GM12878 (cell line): ENCODE data around the gene SPATA24. TPM values are rescaled to one million over a fixed set of nuclear protein-coding genes. Genes with fewer than 3 reads are reported as not detected.

ENCODE experiments used
- ATAC-seq: fragments of 200-7000 bp; cut with Tn5 transposase; 3 replicates; pipeline ENCODE4 v1.9.1; 2020; ENCODE audit warnings: mild to moderate bottlenecking, moderate library complexity
- BruUV-seq: library from RNA; stranded (reverse); fragments of 400-500 nt; replicated peaks from 2 replicates; lab custom pipeline; 2021; lab: Mats Ljungman, UMichigan
- CTCF ChIA-PET: fragments of 300-600 bp; sonication (Branson Sonifier 250); formaldehyde crosslinking; extraction: SDS; loops from one replicate; lab custom pipeline; 2021; ENCODE audit warnings: inconsistent platforms; lab: Yijun Ruan, JAX
- POLR2A ChIA-PET: fragments of 350-600 bp; formaldehyde crosslinking; extraction: SDS; loops from one replicate; lab custom pipeline; 2021; ENCODE audit warnings: inconsistent platforms; lab: Charles Lee
- RAD21 ChIA-PET: fragments of 300-600 bp; sonication (Branson Sonifier 250); formaldehyde crosslinking; loops from one replicate; lab custom pipeline; 2023; ENCODE audit warnings: antibody characterized with exemption; ENCODE audit not compliant: unreplicated experiment; lab: Charles Lee
- SMC1A ChIA-PET: fragments of 300-600 bp; sonication (Branson Sonifier 250); formaldehyde crosslinking; loops from one replicate; lab custom pipeline; 2023; ENCODE audit not compliant: unreplicated experiment, uncharacterized antibody; lab: Charles Lee
- DNase-seq: peaks from one replicate; pipeline ENCODE4 v3.0.0-alpha.2; 2011; ENCODE audit warnings: low read depth, low spot score
- FAIRE-seq: peaks from 3 replicates; lab custom pipeline; 2011; peaks lifted over from hg19 to GRCh38; lab: Jason Lieb, UNC
- H2AFZ ChIP-seq: 2 replicates; pipeline ENCODE4 v1.6.0; 2011; ENCODE audit warnings: low read depth, low read length, control low read depth; ENCODE audit not compliant: control insufficient read depth
- H3K27ac ChIP-seq: 2 replicates; pipeline ENCODE4 v1.5.1; 2011; ENCODE audit warnings: control low read depth; ENCODE audit not compliant: control insufficient read depth, insufficient read depth
- H3K27me3 ChIP-seq, 2 experiments: replicated peaks in 1 of 2; 2 replicates each; pipeline versions ENCODE4 v1.6.0 to v1.6.1; 2011; ENCODE audit warnings: low read length in 1 of 2; ENCODE audit not compliant: control insufficient read depth in 2 of 2, insufficient read depth in 2 of 2
- H3K36me3 ChIP-seq, 2 experiments: 2 replicates each; pipeline ENCODE4 v1.5.1; 2011; ENCODE audit warnings: low read length in 1 of 2; ENCODE audit not compliant: control insufficient read depth in 2 of 2, insufficient read depth in 2 of 2
- H3K4me1 ChIP-seq: 2 replicates; pipeline ENCODE4 v1.6.1; 2011; ENCODE audit warnings: mild to moderate bottlenecking, low read length, moderate library complexity, mixed read lengths; ENCODE audit not compliant: control insufficient read depth, insufficient read depth
- H3K4me2 ChIP-seq: 2 replicates; pipeline ENCODE4 v1.6.0; 2011; ENCODE audit warnings: control low read depth; ENCODE audit not compliant: control insufficient read depth, insufficient read depth
- H3K4me3 ChIP-seq: fragments of 200-600 bp; sonication (generic); 2 replicates; pipeline ENCODE4 v1.5.1; 2016
- H3K79me2 ChIP-seq: 2 replicates; pipeline ENCODE4 v1.6.0; 2011; ENCODE audit warnings: low read length; ENCODE audit not compliant: control insufficient read depth, insufficient read depth
- H3K9ac ChIP-seq: 2 replicates; pipeline ENCODE4 v1.8.0; 2011; ENCODE audit warnings: low read length, control low read depth, mixed read lengths; ENCODE audit not compliant: control insufficient read depth, insufficient read depth
- H3K9me3 ChIP-seq: replicated peaks from 3 replicates; pipeline ENCODE4 v1.5.1; 2011; ENCODE audit warnings: mild to moderate bottlenecking, low read length; ENCODE audit not compliant: control insufficient read depth, insufficient read depth
- H4K20me1 ChIP-seq: 2 replicates; pipeline ENCODE4 v1.6.0; 2011; ENCODE audit not compliant: control insufficient read depth, insufficient read depth
- BRCA1 ChIP-seq: IDR thresholded peaks from 2 replicates; pipeline ENCODE4 v1.6.1; 2011; ENCODE audit warnings: low read depth, low read length, improper control_type of control experiment
- E2F4 ChIP-seq: IDR thresholded peaks from 2 replicates; pipeline ENCODE4 v1.6.1; 2012; ENCODE audit warnings: low read depth, low read length, improper control_type of control experiment
- GABPA ChIP-seq: IDR thresholded peaks from 2 replicates; pipeline ENCODE4 v1.6.1; 2014; ENCODE audit warnings: antibody characterized with exemption, low read depth, mild to moderate bottlenecking, inconsistent platforms
- HCFC1 ChIP-seq: fragments of 150-350 bp; IDR thresholded peaks from 2 replicates; pipeline ENCODE4 v1.6.1; 2014; ENCODE audit warnings: low read length
- HDGF ChIP-seq: fragments of 450-650 bp; IDR thresholded peaks from 2 replicates; pipeline ENCODE4 v1.6.1; 2016; ENCODE audit warnings: antibody characterized with exemption
- MTA3 ChIP-seq: IDR thresholded peaks from 2 replicates; pipeline ENCODE4 v1.6.1; 2012; ENCODE audit warnings: low read length, inconsistent platforms, borderline replicate concordance
- MXI1 ChIP-seq: fragments of 150-350 bp; IDR thresholded peaks from 2 replicates; pipeline ENCODE4 v1.6.1; 2011; ENCODE audit warnings: low read depth, mild to moderate bottlenecking, inconsistent platforms, low read length, improper control_type of control experiment
- RELB ChIP-seq: fragments of 450-650 bp; IDR thresholded peaks from 2 replicates; pipeline ENCODE4 v1.6.1; 2017; ENCODE audit warnings: low read depth, mild to moderate bottlenecking, moderate library complexity
- SIX5 ChIP-seq: IDR thresholded peaks from 2 replicates; pipeline ENCODE4 v1.6.1; 2011; ENCODE audit warnings: mild to moderate bottlenecking, low read depth, low read length, moderate library complexity; ENCODE audit not compliant: severe bottlenecking
- YY1 ChIP-seq: IDR thresholded peaks from 2 replicates; pipeline ENCODE4 v1.6.1; 2011; ENCODE audit warnings: low read depth, mild to moderate bottlenecking, low read length
- ZNF217 ChIP-seq: fragments of 450-650 bp; IDR thresholded peaks from 2 replicates; pipeline ENCODE4 v1.6.1; 2017; ENCODE audit warnings: antibody characterized with exemption, mild to moderate bottlenecking
- ZNF384 ChIP-seq: IDR thresholded peaks from 2 replicates; pipeline ENCODE4 v1.6.1; 2012; ENCODE audit warnings: low read depth, mild to moderate bottlenecking, low read length, improper control_type of control experiment, borderline replicate concordance
- WGBS: methylation state at CpG from one replicate; pipeline ENCODE4 v1.1.6; 2016; ENCODE audit warnings: low lambda C conversion rate; ENCODE audit not compliant: insufficient replicate concordance, insufficient coverage; ENCODE audit errors: missing lambda C conversion rate; 5-methylcytosine and 5-hydroxymethylcytosine counted together
- in situ Hi-C: fragments of 300-500 bp; cut with MboI; formaldehyde crosslinking; loops from 9 replicates; pipeline ENCODE4 v1.14.3; 2018; ENCODE audit warnings: mixed read lengths
- intact Hi-C: fragments of 100-400 bp; cut with micrococcal nuclease; formaldehyde crosslinking; loops from one replicate; pipeline ENCODE4 v1.14.2; 2022; ENCODE audit not compliant: unreplicated experiment
- polyA plus RNA-seq, 11 experiments: library from polyadenylated mRNA; depleted of rRNA in 4 of 11; unstranded in 6 of 11; stranded (reverse) in 5 of 11; fragments of >200 nt; fragmentation: Nextera tagmentation in 4 of 11; fragmentation: Illumina TruSeq in 1 of 11; extraction: Ambion mirVana in 4 of 11; extraction: Trizol in 1 of 11; gene quantifications; 1 replicate in 1 of 11; 2 replicates in 10 of 11; pipeline versions ENCODE4 v1.2.1 to v1.2.3, GENCODE V29; 2011 to 2016; ENCODE audit warnings: inconsistent platforms in 2 of 11, missing spikeins in 2 of 11, low read depth in 1 of 11
- total RNA-seq, 4 experiments: library from RNA; depleted of rRNA in 3 of 4; stranded (reverse); fragments of >200 nt in 3 of 4; fragmentation: Illumina TruSeq in 1 of 4; extraction: Trizol in 1 of 4; gene quantifications; 2 replicates each; pipeline versions ENCODE4 v1.2.1 to v1.2.3, GENCODE V29; 2013 to 2021

SPATA24 gene
- total and polyA plus RNA-seq, 10 of the 15 experiments (the other 5 are each of a cell fraction or from before 2014, with no cell fraction given): 4.1 to 9.8 (median 7.3) TPM

- intact Hi-C loops: no loop called here
- BruUV-seq: no TSS peak
- FAIRE-seq: no peak
Measured at GRCh38 chr5:139431706-139432105, 27.8 kb upstream of the SPATA24 start.

GRCh38 chr5:139430015-139430414, 26.1 kb upstream of the SPATA24 start:
- no TSS peak for BruUV-seq
- Histone ChIP-seq H4K20me1 (no peaks in the 10 kb centered on the region), H3K4me2 (no peak overlapping the region), H3K9ac (no peak overlapping the region), H3K9me3 (no peaks in the 10 kb centered on the region), H3K4me1 (no peaks in the 10 kb centered on the region), H3K79me2 (no peaks in the 10 kb centered on the region), H3K27ac (no peak overlapping the region), H3K27me3 (no peaks in the 10 kb centered on the region), H3K4me3 (no peak overlapping the region), H3K36me3 (no peaks in the 10 kb centered on the region; a peak in 1 of 4 replicates), H2AFZ (no peak overlapping the region)
- ATAC-seq: no peak
- 64% methylated on average over 2 of the region's 2 CpGs for WGBS
- in situ Hi-C loops (no loop called here), intact Hi-C loops (no loop called here)
- ChIA-PET SMC1A (interaction anchor here (0.6 to 2.6 kb wide), 9 partner anchors 7 to 143 kb away, joined by 3 to 17 read pairs (median 3); partner anchors contain the start of gene DNAJC18), POLR2A (interaction anchor here (0.6 to 0.9 kb wide), 2 partner anchors 12 to 350 kb away, joined by 3 to 4 read pairs; no protein-coding TSS in a partner anchor), CTCF (interaction anchor here (1.1 to 1.6 kb wide), 7 partner anchors 9 to 87 kb away, joined by 3 to 7 read pairs (median 4); partner anchors contain the start of gene SPATA24), RAD21 (interaction anchor here (1.6 kb wide), 1 partner anchor 82 kb away, joined by 6 read pairs; no protein-coding TSS in a partner anchor)
- no peak for DNase-seq
- FAIRE-seq: no peak
- TF ChIP-seq ZNF217 (no peak), E2F4 (no peak), MTA3 (no peak), ZNF384 (no peak), SIX5 (no peak), BRCA1 (no peak), HDGF (no peak), MXI1 (no peak), HCFC1 (no peak), RELB (no peak), YY1 (no peak)
- TF ChIP-seq, all 136 proteins: peak for 0

More at GRCh38 chr5:139431706-139432105, 27.8 kb upstream of the SPATA24 start:
- CTCF ChIA-PET: interaction anchor here (1.0 to 7.9 kb wide), 5 partner anchors 9 to 81 kb away, joined by 3 to 83 read pairs (median 4); no protein-coding TSS in a partner anchor
- H2AFZ ChIP-seq: no peak overlapping the region
- no peak overlapping the region for H3K27ac ChIP-seq
- no peaks in the 10 kb centered on the region for H3K9me3 ChIP-seq
- ATAC-seq (no peak), DNase-seq (no peak)
- POLR2A ChIA-PET: interaction anchor here (1.2 kb wide), 1 partner anchor 49 kb away, joined by 3 read pairs; no protein-coding TSS in a partner anchor
- WGBS: 100% methylated on average over 1 of the region's 1 CpG
- no peak overlapping the region for H3K4me2 ChIP-seq
- in situ Hi-C loops: no loop called here
- no peak overlapping the region for H3K9ac ChIP-seq
- RAD21 ChIA-PET: no interaction called here
- H3K4me1 ChIP-seq: peaks cover 2% of the 10 kb centered on the region; the same call in 1 of the 2 replicates
- SMC1A ChIA-PET: interaction anchor here (1.1 to 2.7 kb wide), 4 partner anchors 8 to 81 kb away, joined by 4 to 20 read pairs (median 12); no protein-coding TSS in a partner anchor
- no peaks in the 10 kb centered on the region for H3K27me3 ChIP-seq
- no peaks in the 10 kb centered on the region; a peak in 1 of 4 replicates for H3K36me3 ChIP-seq
- no peak for TF ChIP-seq GABPA
- TF ChIP-seq, all 136 proteins: peak for 0
- Histone ChIP-seq H3K4me3 (no peak overlapping the region), H4K20me1 (no peaks in the 10 kb centered on the region), H3K79me2 (no peaks in the 10 kb centered on the region)
